Measurements from ENCODE around the gene RFTN1.

Gene RFTN1

DNA sequence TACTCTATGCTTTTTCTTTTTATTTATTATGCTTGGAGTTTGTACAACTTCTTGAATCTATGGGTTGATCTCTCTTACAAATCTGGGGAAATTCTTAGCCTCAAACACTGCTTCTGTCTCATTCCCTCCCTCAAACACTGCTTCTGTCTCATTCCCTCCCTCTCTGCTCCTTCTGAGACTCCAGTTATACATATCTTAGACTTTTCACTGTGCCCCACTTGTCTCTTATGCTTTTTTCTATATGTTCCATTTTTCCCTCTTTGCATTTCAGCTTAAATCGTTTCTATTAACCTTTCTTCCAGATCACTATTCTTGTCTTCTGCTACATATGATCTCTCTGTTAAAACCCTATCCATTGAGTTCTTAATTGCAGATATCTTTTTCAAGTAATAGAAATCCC is 50.4 kb downstream of the RFTN1 start:
- DNase-seq: no peak

DNA sequence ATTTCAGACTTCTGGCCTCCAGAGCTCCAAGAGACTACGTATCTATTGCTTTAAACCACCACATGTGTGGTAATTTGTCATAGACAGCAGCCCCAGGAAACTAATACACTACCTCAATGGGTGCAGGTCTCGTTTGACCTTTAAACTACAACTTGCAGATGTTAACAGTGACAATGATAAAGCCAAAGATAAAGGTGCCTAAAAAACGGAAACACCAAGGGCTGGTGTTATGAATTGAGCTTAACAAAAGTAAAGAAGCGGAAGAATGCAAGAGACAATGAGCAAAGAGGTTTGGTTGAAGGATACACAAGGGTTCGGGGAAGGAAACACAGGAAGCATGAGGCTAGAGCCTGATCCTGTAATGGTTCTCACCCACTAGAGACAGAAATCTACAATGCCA is 50.8 kb downstream of the RFTN1 start:
- DNase-seq: no peak

DNA sequence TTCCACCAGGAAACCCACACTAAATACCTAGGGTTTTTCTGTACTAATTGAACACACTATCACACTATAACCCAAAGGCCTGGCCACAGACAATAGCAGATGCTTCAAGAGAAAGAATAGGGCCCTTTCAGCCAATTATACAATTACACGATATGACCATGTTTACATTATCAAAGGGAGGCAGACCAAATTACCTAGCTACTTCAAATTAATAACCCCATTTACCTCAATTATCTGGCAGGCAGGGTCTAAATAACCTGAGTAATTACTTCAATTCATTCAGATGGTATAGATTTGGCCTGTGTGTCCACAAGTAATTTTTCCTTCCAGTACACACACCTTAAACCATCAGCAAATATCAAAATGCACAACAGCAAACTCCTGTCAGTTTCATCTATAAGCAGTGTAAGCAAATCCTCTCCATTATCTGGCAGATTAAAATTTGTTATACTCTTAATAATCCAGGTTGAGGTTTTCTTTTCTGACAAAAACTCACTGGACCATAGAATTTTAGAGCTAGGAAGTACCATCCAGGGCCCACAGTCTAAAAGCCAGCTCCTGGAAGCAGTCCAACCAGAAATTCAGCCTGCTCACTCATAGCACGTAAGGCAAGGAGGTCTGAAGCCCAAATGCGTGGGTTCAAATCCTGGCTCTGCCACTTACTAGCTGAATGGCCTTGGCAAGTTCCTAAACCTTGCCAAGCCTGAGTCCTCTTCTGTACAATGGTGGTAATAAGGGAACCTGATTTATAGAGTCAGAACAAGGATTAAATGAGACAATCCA is 51.8 kb downstream of the RFTN1 start:
- DNase-seq: no peak

DNA sequence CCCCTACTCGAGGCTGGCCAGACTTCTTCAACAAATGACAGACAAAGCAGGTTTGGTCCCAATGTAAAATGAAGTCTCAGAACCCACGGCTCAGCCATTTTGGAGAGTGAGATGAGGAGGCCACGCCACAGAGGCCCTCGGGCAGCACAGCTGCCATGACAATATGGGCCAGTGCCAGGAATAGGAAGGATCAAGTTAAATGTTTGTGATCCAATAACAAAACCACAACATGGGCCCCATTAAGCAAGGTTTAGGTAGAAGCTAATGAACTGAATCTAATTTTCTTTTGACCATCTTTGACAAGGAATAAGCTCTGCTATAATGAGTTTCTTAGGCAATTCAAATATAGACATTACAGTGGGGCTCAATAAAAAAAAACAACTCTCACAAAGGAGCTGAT is 52.6 kb downstream of the RFTN1 start:
- no peak for DNase-seq

- no peak for DNase-seq
These were observed 53.2 kb downstream of the RFTN1 start for GRCh38 chr3:16460273-16460672.

DNA sequence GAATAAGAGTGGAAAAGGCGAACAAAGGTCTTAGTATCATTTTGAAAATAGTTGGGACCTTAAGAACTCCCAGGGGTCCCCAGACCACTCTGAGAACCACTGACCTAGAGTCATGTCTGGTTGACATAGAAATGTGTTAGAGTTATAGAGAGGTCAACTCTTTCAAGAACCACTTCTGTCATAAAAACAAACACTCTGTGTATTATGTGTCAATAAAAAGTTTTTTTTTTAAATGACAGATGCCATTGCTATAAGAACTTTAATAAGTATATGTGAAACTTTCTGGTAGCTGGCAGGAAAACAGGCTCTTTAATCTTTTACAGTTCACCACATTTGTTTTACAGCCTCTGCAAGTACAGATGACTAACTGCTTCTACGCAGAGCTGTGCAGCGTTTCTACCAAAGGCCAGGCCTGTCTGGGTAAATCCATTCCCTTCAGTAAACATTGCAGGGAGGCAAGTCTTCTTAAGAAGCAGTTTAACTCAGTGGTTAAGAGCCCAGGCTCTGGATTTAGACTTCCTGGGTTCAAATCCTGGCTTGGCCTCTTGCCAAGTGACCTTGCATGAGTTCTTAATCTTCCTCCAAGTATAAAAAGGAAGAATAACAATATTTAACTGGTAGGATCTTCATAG is 56.6 kb downstream of the RFTN1 start:
- peak; percentile 80 for DNase-seq

DNA sequence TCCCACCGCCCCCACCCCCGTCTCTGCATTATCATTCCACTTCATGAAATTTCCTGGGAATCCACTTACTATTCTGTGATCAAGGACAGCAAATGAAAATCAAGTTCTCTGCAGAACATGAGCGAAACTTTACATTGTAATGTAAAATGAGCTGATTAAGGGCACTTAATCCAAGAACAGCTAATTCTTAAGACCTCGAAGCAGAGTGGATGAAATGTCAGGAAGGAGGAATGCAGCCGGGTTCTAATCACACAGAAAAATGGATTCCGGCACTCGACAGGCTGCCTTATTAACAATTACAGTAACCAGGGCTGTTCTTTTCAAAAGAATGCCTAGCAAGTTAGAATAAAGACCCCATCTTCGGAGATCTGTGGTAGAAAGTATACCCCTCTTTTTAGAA is 57.5 kb downstream of the RFTN1 start:
- DNase-seq: no peak

- DNase-seq: peak; percentile 52
These were observed 58.5 kb downstream of the RFTN1 start for GRCh38 chr3:16455001-16455400.

DNA sequence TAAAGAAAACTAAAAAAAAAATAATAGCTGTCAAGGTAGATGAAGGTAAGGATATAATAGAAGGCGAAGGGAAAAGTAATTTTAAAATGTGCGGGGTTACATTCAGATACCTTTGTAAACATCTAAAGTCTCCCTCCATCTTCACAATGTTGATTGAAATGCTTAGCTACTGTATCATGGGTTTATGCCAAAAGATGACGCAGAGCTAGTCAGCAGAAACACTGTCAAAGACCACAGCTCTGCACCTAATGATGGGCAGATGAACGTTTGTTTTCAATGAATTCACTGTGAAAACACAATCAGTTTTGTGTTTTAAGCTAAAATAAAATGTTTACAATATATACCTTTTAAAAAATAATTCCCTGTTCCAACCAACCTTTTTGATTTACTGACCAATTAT is 61.2 kb downstream of the RFTN1 start:
- DNase-seq: peak; percentile 74

GRCh38 chr3:16449369-16449768 is 64.1 kb downstream of the RFTN1 start:
- no peak for DNase-seq

- peak; percentile 99 for DNase-seq
These were observed 64.8 kb downstream of the RFTN1 start for GRCh38 chr3:16448639-16449070.

- no peak for DNase-seq
These were observed 66.4 kb downstream of the RFTN1 start for GRCh38 chr3:16447135-16447534.

GRCh38 chr3:16444344-16444743 is 69.2 kb downstream of the RFTN1 start:
- no peak for DNase-seq

DNA sequence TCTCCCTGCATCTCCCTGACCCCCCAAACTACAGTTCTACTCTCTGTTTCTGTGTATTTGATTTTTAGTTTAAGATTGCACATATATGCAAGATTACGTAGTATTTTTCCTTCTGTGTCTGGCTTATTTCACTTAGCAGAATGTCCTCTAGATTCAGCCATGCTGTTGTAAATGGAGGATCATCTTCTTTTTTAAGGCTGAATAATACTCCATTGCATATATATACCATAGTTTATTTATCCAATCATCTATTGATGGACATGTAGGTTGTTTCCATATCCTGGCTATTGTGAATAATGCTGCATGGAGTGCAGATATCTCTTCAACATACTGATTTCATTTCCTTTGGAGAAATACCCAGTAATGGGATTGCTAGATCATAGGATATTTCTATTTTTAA is 70.8 kb downstream of the RFTN1 start:
- DNase-seq: no peak

DNA sequence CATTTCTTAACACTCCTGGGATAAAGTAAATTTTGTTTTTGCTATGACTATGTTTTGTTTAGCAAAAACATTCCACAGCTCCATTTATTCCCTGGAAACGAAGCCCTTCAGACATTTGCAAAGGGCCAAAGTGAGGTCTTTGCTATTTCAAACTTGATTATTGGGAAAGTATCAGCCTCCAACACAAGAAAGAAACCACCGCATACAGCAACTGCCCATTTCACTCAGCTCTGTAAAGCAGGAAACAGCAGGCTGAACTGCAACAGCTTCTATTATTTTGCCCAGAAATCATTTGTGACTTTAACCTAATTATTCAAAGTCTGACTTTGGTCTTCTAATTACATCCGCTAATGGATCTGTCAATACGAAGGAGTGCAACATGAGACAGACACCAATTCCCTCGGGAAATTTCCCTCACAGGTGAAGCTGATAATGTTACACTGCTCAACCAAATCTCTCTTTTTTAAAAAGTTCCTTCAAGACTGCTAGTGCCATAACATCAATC is 72.1 kb downstream of the RFTN1 start:
- DNase-seq: peak; percentile 69

GRCh38 chr3:16439848-16440708 is 73.4 kb downstream of the RFTN1 start:
- no peak for DNase-seq

- no peak for DNase-seq
These were observed 74.2 kb downstream of the RFTN1 start for GRCh38 chr3:16439163-16439847.

DNA sequence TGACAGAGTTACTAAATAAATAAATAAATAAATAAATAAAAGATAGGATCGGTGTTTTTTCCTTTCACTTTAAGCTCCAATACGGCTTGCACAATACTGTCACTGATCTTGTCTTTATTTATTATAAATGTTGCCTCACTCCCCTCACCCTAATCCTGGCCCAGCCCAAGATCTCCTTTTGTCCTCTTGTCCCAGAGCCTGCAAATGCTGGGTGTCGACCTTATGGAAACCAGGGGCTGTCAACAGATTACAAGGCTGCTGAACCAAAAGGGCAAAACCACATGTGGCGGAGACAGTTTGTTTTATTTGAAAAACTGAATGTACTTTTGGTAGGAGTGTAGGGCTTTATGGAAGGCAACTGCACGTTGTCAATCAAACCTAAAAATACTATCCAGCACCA is 75.9 kb downstream of the RFTN1 start:
- DNase-seq: no peak

GRCh38 chr3:16433701-16434151 is 79.8 kb downstream of the RFTN1 start:
- no peak for DNase-seq

- DNase-seq: no peak
These were observed 80.8 kb downstream of the RFTN1 start for GRCh38 chr3:16432714-16433113.

GRCh38 chr3:16430717-16431630 is 82.5 kb downstream of the RFTN1 start:
- DNase-seq: no peak

DNA sequence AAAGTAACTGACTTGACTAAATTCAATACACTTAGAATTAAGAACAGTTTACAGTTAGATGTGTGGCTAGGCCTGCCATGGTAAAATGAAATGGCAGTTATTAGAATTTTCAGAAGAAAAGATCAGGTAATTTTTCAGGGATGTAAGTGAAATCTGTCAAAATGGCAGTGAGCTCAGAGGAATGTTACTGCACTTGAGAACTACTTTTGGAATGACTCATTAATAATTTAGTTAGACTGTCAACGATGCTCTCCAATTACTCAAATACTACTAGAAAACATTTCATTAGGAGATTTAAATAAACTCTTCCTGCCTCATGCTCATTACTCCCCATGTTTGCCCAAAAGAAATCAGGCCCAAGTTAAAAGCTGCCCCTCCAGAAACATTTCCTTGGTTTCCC is 84.4 kb downstream of the RFTN1 start:
- DNase-seq: peak; percentile 48

All from fibroblast of skin of right quadriceps (primary cell).